Measurements from ENCODE around the gene MRPL23.
"Not testable (repeated sequence)": the region's sequence is repeated elsewhere in the genome, so short reads cannot be mapped to it uniquely, and the experiment has no call there.

MRPL23 gene

DNA sequence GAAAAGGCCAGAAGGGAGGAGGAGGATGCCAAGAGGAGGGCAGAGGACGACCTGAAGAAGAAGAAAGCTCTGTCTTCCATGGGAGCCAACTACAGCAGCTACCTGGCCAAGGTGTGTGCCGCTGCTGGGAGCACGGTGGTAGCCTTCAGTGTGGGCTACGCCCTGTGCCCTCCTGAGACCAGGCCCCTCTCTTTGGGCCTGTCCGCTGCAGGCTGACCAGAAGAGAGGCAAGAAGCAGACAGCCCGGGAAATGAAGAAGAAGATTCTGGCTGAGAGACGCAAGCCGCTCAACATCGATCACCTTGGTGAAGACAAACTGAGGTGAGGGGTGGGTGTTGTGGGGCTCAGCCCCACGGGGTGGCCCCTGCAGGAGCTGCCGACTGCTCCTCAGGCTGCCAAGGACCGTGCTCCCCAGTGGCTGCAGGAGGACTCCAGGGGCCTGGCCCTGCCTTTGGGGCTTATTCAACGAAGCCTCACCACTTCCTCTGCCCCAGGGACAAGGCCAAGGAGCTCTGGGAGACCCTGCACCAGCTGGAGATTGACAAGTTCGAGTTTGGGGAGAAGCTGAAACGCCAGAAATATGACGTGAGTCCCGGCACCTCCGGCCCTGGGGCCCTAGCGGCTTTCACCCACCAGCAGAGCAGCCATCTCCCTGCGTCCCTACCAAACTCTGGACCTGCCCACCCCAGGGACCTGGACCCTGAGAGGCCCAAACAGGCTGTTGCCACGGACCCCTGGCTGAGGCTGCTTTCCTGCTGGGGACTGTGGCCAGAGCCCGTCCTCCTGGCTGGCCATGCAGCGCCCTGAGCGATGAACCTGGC, 12.6 kb upstream of the MRPL23 start:
- no peak for DNase-seq

DNA sequence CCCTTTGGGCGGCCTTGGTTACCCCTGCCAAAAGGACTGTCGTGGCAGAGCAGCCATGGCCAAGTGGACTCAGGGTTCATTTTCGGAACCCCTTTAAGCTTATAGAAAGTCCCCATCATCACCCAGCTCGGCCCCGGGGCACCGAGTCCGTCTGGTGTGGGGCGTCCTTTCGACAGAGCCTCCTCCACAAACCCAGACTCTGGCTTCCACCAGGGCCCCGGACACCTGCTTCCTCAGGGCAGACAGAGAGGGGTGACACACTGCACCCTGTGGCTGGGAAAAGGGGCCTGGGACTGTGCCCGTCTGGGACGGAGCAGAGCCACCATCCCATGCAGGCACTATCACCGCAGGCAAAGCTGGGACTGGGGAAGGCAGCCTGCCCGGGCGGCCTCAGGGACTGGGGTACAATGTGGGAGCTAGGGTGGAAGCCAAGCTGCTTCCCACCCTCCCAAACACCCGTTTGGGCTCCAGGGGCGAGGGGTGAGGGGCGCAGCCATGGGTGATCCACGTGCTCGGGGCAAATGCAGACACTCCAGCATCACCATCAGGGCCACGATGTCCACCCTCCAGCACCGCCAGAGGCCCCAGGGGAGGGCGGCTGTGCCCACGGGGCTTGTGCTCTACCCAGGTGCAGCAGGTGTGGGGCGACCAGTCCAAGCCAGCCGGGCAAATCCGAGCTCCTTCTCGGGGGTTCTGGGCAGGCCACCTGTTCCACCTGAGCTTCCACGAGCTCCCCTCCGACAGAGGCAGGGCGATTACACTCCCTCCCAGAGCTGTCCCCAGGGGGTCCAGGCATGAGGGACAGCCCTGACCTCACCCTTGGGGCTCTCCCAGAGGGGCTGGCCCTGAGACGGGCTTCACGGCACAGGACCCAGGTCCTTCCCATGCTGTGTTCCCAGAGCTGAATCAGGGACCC, 11.7 kb upstream of the MRPL23 start:
- DNase-seq = no peak

GRCh38 chr11:1936072-1936780, 10.9 kb upstream of the MRPL23 start:
- no peak for DNase-seq

- DNase-seq = no peak
Measured at GRCh38 chr11:1936781-1937615, 10.1 kb upstream of the MRPL23 start.

DNA sequence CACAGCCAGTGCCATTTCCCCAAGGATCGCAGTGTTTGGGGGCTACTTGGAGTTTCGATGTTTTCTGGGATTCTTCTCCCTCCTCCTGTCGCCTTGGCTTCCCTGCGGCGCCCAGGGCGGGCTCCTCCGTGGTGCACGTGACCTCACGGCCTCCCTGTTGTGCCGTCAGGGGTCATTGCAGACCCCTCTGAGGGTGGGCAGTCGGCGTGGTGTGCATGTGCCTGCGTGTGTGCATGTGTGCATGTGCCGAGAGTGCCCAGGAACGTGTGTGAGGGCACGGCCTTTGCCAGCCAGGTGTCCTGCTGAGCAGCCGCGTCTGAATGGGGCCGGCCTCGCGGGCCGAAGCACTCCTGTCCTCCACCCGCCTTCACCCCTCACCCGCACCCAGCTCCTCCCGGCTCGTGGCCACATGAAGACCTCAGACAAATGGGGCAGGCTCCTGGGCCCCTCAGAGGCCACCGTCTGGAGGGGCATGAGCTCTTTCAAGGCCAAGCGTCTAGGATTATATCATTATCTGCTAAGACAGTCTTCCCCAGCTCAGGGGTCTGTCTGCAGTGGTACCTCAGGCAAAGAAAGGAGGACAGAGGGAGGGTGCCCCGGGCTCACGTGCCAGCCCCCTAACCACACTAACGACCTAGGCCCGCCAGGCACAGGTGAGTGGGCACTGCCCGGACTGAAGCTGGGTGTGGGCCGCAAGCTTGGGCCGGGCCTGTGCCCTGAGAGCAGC, 9.4 kb upstream of the MRPL23 start:
- no peak for DNase-seq

DNA sequence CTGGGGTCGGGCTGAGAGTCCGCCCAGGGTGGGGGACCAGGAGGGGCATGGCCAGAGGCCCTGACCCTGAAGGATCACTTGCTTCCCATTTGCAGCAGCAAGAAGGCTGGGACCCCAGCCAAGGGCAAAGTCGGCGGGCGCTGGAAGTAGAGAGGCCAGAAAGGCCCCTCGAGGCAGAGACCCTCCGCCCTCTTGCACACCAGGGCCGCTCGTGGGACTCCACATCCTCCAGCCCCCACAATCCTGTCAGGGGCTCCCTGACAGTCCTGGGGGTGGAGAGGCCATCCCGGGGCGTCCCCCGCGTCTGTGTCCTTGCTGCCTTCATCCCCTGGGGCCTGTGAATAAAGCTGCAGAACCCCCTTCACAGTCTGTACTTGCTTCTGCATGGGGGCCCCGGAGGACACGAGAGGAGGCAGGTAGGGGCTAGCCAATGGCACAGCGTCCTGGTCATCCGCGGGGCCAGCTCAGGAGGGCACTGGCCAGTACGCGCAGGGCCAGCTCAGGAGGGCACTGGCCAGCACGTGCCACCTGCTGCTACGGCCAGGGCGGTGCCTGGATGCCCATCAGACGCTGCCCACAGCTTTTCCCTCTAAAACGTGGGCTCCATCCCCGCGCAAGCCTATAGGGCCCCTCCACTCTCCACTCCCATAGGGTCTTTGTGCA, 8.7 kb upstream of the MRPL23 start:
- DNase-seq = no peak

GRCh38 chr11:1939006-1939625, 8.0 kb upstream of the MRPL23 start:
- DNase-seq = no peak

DNA sequence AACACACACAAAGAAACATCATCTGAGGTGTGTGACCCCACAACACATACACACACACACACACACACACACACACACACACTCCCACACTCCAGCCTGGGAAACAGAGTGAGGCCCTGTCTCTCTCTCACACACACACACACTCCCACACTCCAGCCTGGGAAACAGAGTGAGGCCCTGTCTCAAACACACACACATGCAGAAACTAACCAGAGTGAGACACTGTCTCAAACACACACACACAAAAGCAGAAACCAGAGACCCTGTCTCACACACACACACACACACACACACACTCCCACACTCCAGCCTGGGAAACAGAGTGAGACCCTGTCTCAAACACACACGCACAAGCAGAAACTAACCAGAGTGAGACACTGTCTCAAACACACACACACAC, 7.3 kb upstream of the MRPL23 start:
- not testable (repeated sequence) for DNase-seq

DNA sequence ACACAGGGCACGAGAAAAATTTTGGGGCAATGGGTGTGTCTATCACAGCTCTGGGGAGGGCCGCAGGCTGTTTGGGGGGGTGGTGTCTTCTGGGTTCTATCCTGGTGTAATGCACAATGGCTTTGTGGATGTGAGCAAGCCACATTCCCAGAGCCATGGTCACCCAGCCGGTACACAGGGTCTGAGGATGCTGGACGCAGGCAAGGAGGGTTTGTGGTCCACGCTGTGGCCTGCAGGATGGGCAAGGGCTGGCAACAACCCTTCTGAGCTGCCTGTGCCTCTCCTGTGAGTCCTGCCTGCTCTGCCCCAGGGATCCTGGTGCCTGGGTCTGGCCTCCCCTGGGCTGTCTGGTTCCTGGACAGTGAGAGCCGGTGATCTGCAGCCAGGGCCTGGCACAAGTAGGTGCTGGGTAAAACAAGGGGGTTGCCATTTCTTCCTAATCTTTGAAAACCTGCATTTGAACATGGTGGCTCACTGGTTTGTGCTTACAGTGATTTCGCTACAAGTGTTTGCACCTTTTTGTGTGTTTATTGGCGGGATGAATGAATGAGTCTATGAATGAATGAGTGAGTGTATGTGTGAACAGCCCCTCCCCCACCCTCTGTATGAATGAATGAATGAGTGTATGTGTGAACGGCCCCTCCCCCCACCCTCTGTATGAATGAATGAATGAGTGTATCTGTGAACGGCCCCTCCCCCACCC, 4.4 kb upstream of the MRPL23 start:
- DNase-seq = no peak

DNA sequence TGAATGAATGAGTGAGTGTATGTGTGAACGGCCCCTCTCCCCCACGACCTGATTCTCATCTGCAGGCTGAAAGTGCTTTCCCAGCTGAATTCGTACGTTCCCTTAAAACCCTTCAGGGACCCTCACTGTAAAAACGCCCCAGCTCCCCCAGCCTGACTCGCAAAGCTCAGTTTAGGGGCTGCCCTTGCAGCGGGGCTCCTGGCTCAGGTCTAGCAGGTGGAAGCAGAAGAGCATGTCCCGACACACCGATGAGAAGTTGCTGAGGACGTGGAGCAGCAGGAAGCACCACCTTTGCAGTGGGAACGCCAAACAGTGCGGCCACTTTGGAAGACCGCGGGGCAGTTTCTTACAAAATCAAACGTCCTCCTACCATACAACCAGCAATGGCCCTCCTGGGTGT, 3.6 kb upstream of the MRPL23 start:
- DNase-seq = no peak

GRCh38 chr11:1943977-1944376, 3.2 kb upstream of the MRPL23 start:
- DNase-seq = no peak

GRCh38 chr11:1947592-1948237, 583 bp downstream of the MRPL23 start:
- no peak for DNase-seq

DNA sequence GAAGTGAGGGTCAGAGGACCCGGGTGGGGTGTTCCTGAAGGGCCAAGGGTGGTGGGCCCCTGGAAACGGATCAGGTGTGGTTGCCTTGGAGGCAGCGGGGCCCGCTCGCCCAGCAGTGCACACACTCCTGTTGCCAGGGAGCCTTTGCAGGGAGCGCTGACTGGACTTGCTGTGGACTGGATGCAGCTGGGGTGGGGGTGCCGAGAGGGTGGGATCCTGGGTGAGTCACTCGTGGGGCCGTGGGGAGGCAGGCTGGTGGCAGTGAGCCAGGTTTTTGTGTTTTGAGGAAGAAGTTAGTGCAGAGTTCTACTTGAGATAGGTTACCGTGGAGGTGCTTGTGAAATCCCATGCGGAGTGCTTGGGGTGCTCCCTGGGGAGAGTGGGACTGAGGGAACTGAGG, 1.3 kb downstream of the MRPL23 start:
- no peak for DNase-seq

GRCh38 chr11:1949302-1949701, 2.2 kb downstream of the MRPL23 start:
- DNase-seq = no peak

DNA sequence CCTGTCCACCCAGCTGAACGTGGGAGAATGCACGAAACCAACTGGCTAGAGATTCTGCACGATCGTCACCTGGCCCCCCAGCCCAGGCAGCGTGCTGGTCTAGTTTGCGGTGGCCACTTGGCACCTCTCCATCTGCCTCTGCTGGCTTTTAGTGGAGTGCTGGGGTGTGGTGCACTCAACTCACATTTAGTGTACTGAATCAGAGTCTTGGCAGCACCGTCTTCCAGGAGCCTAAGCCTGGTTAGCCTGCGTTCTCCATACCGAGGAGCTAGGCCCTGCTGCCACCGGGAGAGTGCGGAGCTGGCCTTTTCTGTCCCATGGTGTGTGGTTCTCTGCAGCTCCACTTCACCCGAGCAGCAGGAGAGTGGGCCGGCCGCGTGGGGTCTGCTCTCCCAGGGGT, 2.8 kb downstream of the MRPL23 start:
- no peak for DNase-seq

- no peak for DNase-seq
Measured at GRCh38 chr11:1952806-1953482, 5.8 kb downstream of the MRPL23 start.

DNA sequence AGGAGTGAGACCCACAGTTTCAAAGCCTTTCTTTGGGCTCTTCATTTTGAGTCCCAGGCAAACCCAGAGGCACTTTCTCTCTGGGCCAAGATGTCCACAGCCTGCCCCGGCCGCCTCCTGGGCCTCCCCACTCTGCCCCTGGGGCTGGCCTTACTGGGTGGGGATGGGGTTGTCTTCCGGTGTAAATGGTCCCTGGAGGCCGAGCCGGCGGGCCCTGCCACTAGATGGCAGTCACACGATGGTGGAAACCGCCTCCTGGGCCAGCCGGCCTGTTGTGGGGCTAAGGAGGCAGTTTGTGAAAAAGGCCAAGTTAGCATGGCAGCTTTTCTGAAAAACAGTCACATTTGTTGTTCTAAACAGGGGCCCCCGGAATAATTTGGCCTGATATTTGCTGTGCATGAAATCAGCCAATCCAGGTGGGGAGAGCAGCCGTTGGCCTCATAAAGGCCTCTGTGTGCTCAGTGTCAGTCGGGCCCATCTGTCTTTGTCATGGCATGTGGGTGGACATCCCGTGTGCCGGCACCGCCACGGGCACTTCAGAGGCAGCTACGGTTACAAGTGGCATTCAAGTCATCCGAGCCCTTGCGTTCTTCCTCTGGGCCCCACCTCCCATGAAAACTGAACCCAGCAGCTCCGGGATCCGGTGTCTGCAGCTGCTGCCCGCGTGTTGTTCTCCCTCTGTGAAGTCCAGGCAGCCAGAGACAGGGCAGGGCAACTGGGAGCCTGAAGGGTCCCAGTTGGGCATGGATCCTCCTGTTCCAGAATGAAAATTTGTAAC, 6.5 kb downstream of the MRPL23 start:
- DNase-seq = no peak

DNA sequence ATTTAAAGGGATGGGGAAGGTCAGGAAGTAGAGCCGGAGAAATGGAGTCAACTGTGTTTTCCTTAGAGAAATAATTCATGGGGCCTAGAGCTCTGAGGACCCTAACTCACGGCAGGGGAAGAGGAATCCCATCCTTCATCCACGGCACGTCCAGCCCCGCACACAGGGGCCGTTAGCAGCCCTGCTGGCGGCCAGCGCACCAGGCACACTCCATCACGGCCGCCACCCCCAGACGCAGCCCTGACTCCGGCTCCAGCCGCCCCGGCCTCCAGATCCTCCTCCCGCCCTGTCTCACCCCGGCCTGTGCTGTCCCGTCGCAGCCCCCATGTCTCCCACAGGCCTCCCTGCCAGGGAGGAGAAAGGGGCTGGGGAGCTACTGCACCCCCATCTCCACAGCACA, 11.2 kb downstream of the MRPL23 start:
- no peak for DNase-seq
